Nephron (organoid): ENCODE measurements around the gene MMP1.

Experiments
- H3K27ac Mint-ChIP-seq, 3 experiments: 2 replicates each; pipeline ENCODE4 v1.8.0; 2020; ENCODE audit warnings: mixed read lengths in 3 of 3, mild to moderate bottlenecking in 2 of 3, moderate library complexity in 1 of 3
- H3K27me3 Mint-ChIP-seq: 2 replicates; pipeline ENCODE4 v1.8.0; 2021; ENCODE audit warnings: low read depth, mild to moderate bottlenecking, moderate library complexity, mixed read lengths
- H3K36me3 Mint-ChIP-seq: 2 replicates; pipeline ENCODE4 v1.8.0; 2020; ENCODE audit warnings: low read depth, mixed read lengths
- H3K4me1 Mint-ChIP-seq: 2 replicates; pipeline ENCODE4 v1.8.0; 2020; ENCODE audit warnings: mixed read lengths
- H3K4me3 Mint-ChIP-seq, 3 experiments: 2 replicates each; pipeline ENCODE4 v1.8.0; 2020; ENCODE audit warnings: mild to moderate bottlenecking in 3 of 3, mixed read lengths in 3 of 3, moderate library complexity in 2 of 3
- H3K9me3 Mint-ChIP-seq: 2 replicates; pipeline ENCODE4 v1.8.0; 2020; ENCODE audit warnings: mixed read lengths
- TF ChIP-seq, protein P1 (sequence below), 3 experiments: fragments of 200-600 bp; sonication (generic); IDR thresholded peaks; one replicate each; pipeline ENCODE4 v1.5.0; 2021; ENCODE audit warnings: antibody characterized with exemption in 3 of 3; ENCODE audit not compliant: unreplicated experiment in 3 of 3

MMP1 gene

DNA sequence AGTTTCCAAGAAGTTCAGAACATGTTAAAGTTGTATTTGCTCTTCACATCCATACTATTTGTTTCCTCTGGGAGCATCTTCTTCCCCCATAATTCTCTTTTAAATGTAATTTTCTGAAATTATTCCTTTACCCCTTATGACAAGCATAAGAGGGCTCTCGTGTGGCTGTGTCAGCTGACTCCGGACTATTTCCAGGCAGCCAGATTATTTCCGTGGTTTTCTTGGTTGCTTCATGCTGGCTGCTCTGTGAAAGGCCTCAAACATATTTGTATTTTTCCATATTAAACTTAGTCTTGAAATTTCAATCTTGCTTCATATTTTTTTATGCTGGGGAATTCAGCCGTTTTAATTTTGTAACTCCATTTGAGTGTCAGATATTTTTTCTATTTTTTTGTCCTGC, 2.8 kb upstream of the MMP1 start:
- H3K27me3 Mint-ChIP-seq, result peaks cover 7% of the 10 kb centered on the region
- peaks cover 8% of the 10 kb centered on the region for H3K4me1 Mint-ChIP-seq
- H3K27ac Mint-ChIP-seq, result no peak overlapping the region
- TF ChIP-seq, protein P1, sequence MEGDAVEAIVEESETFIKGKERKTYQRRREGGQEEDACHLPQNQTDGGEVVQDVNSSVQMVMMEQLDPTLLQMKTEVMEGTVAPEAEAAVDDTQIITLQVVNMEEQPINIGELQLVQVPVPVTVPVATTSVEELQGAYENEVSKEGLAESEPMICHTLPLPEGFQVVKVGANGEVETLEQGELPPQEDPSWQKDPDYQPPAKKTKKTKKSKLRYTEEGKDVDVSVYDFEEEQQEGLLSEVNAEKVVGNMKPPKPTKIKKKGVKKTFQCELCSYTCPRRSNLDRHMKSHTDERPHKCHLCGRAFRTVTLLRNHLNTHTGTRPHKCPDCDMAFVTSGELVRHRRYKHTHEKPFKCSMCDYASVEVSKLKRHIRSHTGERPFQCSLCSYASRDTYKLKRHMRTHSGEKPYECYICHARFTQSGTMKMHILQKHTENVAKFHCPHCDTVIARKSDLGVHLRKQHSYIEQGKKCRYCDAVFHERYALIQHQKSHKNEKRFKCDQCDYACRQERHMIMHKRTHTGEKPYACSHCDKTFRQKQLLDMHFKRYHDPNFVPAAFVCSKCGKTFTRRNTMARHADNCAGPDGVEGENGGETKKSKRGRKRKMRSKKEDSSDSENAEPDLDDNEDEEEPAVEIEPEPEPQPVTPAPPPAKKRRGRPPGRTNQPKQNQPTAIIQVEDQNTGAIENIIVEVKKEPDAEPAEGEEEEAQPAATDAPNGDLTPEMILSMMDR (IDR thresholded peaks at IDR 0.05; ENCODE audit: unreplicated experiment in 3 of 3), result no peak
- no peak overlapping the region for H3K4me3 Mint-ChIP-seq
- no peaks in the 10 kb centered on the region for H3K9me3 Mint-ChIP-seq
- H3K36me3 Mint-ChIP-seq, result no peaks in the 10 kb centered on the region

DNA sequence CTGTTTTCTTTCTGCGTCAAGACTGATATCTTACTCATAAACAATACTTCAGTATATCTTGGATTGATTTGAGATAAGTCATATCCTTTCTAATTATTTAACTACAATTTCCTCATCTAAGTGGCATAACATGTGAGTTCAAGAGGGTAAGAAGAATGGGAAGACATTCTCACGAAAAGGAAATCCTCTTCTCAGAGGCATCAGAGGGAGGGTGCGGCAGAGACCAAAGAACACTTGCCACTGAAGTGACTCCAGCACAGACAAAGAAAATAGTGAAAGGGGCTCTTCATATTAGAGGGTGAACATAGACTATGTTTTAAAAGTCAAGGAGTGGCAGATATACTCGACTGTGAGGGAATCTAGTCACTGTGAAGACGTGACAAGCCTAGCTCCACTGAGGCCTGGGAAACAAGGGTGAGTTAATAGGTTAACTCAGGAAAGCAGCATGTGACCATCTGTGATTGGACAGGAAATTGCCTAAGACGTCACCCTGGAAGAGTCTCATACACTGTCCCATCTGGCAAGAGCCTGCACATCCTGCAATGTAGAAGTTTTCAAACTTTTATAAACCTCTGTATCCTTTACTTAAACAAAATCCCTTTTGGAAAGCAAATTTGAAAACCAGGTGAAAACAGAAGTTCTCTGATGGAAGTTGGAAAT, 1.9 kb upstream of the MMP1 start:
- H3K27me3 Mint-ChIP-seq, result peaks cover 7% of the 10 kb centered on the region
- no peak overlapping the region for H3K4me3 Mint-ChIP-seq
- H3K4me1 Mint-ChIP-seq, result peaks cover 8% of the 10 kb centered on the region
- no peaks in the 10 kb centered on the region for H3K9me3 Mint-ChIP-seq
- no peaks in the 10 kb centered on the region for H3K36me3 Mint-ChIP-seq
- no peak overlapping the region for H3K27ac Mint-ChIP-seq
- TF ChIP-seq, protein P1 (IDR thresholded peaks at IDR 0.05; ENCODE audit: unreplicated experiment in 3 of 3), result no peak

DNA sequence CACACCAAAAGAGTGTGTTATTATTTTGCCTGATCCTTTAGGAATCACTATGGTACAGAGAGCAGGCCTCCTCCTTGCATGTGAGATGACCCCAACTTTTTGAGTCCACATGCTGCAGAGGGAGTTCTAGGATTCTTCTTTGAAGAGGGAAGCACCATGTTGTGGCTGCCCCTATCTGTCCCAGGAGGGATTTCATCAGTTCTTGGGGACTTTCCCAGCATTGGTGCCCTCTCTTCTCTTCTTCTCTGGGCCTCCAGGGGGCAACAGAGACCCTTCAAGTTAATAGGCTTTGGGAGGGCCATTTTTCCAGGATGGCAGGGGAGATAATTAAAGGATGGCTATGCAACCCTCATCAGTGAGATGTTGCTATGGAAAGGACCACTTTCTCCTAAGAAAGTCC, 3.6 kb downstream of the MMP1 start:
- Mint-ChIP-seq H3K4me1 (no peaks in the 10 kb centered on the region), H3K4me3 (no peak overlapping the region), H3K9me3 (no peaks in the 10 kb centered on the region), H3K36me3 (no peaks in the 10 kb centered on the region), H3K27me3 (peaks cover 9% of the 10 kb centered on the region), H3K27ac (no peak overlapping the region)
- TF ChIP-seq, protein P1 (IDR thresholded peaks at IDR 0.05; ENCODE audit: unreplicated experiment in 3 of 3), result no peak

DNA sequence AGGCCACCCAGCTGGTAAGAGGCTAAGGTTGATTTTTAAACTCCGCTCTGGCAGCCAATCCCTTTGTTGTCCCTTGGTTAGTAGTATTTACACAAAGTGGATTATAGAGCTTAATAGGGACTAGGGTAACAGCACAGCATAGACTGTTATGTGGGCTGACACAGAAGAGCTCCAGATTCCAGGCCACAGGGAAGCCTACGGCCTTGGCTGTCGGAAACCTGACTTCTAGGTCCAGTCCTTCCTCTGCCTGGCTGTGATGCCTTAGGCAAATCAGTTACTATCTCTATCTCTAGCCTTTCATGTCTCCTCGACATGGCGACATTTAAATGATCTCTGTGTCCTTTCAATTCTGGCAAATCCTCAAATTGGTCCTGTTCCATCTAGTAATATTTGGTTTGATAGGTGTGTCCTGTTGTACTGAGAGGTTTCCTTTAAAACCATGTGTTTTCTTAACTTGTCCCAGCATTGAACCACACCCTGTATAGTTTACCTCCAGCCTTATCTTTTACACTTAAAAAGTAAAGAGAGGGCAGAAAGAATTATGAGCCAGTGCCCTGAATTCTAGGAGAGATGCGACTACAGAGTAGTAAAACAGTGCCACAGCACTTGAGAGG, 4.2 kb downstream of the MMP1 start:
- Mint-ChIP-seq H3K4me1 (no peaks in the 10 kb centered on the region), H3K27me3 (peaks cover 11% of the 10 kb centered on the region), H3K27ac (no peak overlapping the region), H3K4me3 (no peak overlapping the region), H3K9me3 (no peaks in the 10 kb centered on the region), H3K36me3 (no peaks in the 10 kb centered on the region)
- TF ChIP-seq, protein P1 (IDR thresholded peaks at IDR 0.05; ENCODE audit: unreplicated experiment in 3 of 3), result no peak

DNA sequence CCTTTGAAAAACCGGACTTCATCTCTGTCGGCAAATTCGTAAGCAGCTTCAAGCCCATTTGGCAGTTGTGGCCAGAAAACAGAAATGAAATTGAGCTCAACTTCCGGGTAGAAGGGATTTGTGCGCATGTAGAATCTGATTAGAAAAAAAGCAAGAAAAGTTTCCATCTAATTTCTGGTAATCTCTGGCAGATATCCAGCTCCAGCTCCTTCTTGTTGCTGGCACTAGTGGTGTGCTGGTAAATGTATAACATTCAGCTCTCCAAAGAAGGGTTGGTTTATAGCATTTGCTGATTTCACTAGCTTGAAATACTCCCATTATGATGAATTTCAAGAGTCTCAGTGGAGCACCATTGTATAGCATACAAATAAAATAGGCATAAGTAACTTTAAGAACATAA, 5.4 kb downstream of the MMP1 start:
- H3K27ac Mint-ChIP-seq, result no peak overlapping the region
- no peak overlapping the region for H3K4me3 Mint-ChIP-seq
- H3K36me3 Mint-ChIP-seq, result no peaks in the 10 kb centered on the region
- TF ChIP-seq, protein P1 (IDR thresholded peaks at IDR 0.05; ENCODE audit: unreplicated experiment in 3 of 3), result no peak
- H3K9me3 Mint-ChIP-seq, result no peaks in the 10 kb centered on the region
- H3K27me3 Mint-ChIP-seq, result peaks cover 8% of the 10 kb centered on the region
- H3K4me1 Mint-ChIP-seq, result no peaks in the 10 kb centered on the region
